Right atrium auricular region (tissue), 2 donors: ENCODE results near the gene KRT36. TPM values are rescaled to one million over a fixed set of nuclear protein-coding genes. Genes with fewer than 3 reads are reported as not detected.

Experiments used
- DNase-seq: peaks from one replicate; pipeline ENCODE4 v3.0.0-alpha.2; 2019; ENCODE audit warnings: low spot score
- H3K27ac ChIP-seq, 2 donors: fragments of 200-600 bp; sonication (generic); 1 replicate in 1 of 2; 2 replicates in 1 of 2; pipeline ENCODE4 v1.5.1; 2016 to 2019
- H3K27me3 ChIP-seq, 2 donors: fragments of 200-600 bp; sonication (generic); one replicate each; pipeline versions ENCODE4 v1.5.1 to v1.6.0; 2017 to 2019
- H3K36me3 ChIP-seq: fragments of 200-600 bp; sonication (generic); one replicate; pipeline ENCODE4 v1.5.1; 2016
- H3K4me1 ChIP-seq, 2 donors: fragments of 200-600 bp; sonication (generic); one replicate each; pipeline versions ENCODE4 v1.5.1 to v1.6.0; 2017 to 2019
- H3K4me3 ChIP-seq, 2 donors: fragments of 200-600 bp; sonication (generic); 1 replicate in 1 of 2; 2 replicates in 1 of 2; pipeline ENCODE4 v1.5.1; 2017 to 2019; ENCODE audit warnings: mild to moderate bottlenecking in 1 of 2, moderate library complexity in 1 of 2
- H3K9me3 ChIP-seq, 2 donors: fragments of 200-600 bp; sonication (generic); one replicate each; pipeline ENCODE4 v1.5.1; 2019
- total RNA-seq, 2 donors: library from RNA; depleted of rRNA; stranded (reverse); fragments of >200 nt; gene quantifications; one replicate each; pipeline ENCODE4 v1.1.0, GENCODE V29; 2016
- TF ChIP-seq, protein P1 (sequence below), 2 donors: fragments of 200-600 bp; sonication (generic); IDR thresholded peaks; one replicate each; pipeline ENCODE4 v1.5.1; 2019; ENCODE audit warnings: antibody characterized with exemption in 2 of 2

KRT36 gene
- total RNA-seq, 2 donors from 2014 or later, result not detected

DNA sequence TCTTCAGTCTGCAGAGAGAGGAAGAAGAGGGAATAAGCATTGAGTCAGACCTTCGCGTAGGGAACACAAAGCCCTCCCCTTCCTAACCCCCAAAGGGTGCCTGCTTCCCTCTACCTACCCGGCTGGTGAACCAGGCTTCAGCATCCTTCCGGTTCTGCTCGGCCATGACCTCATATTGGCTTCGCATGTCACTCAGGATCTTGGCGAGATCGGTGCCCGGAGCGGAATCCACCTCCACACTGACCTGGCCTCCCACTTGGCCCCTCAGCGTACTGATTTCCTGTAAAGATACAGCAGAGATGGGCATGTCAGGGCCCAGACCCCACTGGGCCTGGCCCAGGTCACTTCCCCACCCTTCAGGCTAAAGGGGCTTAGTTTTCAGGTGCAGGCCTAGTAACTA lies 34.6 kb upstream of the KRT36 start:
- no peak for DNase-seq
- H3K27me3 ChIP-seq, result peaks cover 13 to 17% of the 10 kb centered on the region in 2 donors

DNA sequence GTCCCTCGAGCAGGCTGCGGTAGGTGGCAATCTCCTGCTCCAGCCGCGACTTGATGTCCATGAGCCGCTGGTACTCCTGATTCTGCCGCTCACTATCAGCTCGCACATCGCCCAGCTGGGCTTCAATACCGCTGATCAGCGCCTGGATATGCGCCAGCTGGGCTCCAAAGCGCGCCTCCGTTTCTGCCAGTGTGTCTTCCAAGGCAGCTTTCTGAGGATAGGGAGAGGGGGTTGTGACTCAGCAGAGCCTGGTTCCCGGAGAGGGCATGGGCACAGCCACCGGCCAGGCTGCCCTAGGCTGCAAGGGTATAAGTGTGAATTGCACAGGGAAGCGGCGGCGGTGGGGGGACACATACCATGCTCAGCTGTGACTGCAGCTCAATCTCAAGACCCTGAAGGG lies 34.1 kb upstream of the KRT36 start:
- TF ChIP-seq, protein P1, sequence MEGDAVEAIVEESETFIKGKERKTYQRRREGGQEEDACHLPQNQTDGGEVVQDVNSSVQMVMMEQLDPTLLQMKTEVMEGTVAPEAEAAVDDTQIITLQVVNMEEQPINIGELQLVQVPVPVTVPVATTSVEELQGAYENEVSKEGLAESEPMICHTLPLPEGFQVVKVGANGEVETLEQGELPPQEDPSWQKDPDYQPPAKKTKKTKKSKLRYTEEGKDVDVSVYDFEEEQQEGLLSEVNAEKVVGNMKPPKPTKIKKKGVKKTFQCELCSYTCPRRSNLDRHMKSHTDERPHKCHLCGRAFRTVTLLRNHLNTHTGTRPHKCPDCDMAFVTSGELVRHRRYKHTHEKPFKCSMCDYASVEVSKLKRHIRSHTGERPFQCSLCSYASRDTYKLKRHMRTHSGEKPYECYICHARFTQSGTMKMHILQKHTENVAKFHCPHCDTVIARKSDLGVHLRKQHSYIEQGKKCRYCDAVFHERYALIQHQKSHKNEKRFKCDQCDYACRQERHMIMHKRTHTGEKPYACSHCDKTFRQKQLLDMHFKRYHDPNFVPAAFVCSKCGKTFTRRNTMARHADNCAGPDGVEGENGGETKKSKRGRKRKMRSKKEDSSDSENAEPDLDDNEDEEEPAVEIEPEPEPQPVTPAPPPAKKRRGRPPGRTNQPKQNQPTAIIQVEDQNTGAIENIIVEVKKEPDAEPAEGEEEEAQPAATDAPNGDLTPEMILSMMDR (IDR thresholded peaks at IDR 0.05), result no peak
- H3K4me3 ChIP-seq, result no peak overlapping the region
- no peaks in the 10 kb centered on the region for H3K36me3 ChIP-seq
- H3K4me1 ChIP-seq, result peaks cover 0 to 15% of the 10 kb centered on the region in 2 donors
- H3K9me3 ChIP-seq, result no peaks in the 10 kb centered on the region
- H3K27ac ChIP-seq, result no peak overlapping the region
- no peak for DNase-seq
- H3K27me3 ChIP-seq, result peaks cover 13 to 17% of the 10 kb centered on the region in 2 donors

More for the DNA sequence above, 34.6 kb upstream of the KRT36 start:
- Histone ChIP-seq H3K4me3 (no peak overlapping the region), H3K4me1 (peaks cover 0 to 15% of the 10 kb centered on the region in 2 donors), H3K9me3 (no peaks in the 10 kb centered on the region), H3K36me3 (no peaks in the 10 kb centered on the region), H3K27ac (no peak overlapping the region)
- TF ChIP-seq, protein P1 (IDR thresholded peaks at IDR 0.05), result no peak

DNA sequence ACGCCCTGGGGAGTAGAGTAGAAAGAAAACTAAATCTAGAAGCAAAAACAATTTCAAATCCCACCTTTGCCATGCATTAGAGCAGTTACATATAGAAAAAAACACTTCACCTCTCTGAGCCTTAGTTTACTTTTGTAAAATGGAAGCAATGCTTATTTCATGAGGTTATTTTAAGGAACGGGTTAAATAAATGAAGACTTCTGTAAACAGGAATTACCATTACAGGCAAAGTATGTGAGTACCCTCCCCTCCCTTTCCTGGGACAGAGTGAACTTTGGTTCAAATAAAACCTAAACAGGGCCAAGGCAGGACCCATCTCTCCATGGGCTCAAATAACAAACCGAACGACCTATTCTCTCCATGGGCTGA lies 33.5 kb upstream of the KRT36 start:
- H3K27me3 ChIP-seq, result peaks cover 10 to 16% of the 10 kb centered on the region in 2 donors
- no peaks in the 10 kb centered on the region for H3K36me3 ChIP-seq
- TF ChIP-seq, protein P1 (IDR thresholded peaks at IDR 0.05), result no peak

DNA sequence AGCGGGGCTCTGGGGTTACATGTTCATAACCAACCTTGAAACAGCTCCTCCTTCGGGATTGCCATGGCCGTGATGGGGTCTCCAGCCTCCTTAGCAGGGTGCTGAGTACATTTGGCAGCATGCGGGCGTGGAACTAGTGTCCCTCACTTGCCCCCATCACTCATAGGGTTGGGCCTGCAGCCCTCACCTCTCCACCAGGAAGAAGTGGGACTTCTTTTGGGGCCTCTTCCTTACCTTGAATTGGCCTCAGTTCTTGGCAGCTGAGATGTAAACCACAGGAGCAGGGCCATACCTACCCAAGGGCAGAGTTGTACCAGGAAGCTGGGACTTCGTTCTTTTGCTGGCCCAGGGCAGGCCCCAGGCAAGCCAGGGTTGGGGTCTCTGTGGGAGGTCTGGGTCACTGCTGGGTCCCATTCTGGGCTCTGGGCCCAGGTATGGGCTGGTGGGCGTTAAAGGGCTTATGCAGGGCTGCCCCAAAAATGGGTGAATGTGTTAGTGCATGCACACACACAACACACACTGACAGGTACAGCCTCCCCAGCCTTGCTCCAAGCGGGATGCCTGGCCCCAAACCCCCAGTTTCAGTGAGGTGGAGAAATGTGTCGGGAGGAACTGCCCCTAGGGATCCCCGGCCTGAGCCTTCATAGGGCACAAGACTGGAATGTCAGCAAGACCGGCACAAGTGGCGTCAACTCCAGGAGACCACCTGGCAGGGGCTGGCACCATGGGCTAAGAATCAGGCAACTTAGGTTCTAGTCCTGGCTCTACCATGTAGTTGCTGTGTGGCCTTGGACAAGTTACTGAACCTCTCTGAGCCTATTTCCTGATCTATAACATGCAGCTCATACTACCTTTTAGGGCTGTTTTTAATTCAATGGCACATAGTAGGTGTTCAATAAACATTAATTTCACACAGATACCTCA lies 32.9 kb upstream of the KRT36 start:
- Histone ChIP-seq H3K36me3 (no peaks in the 10 kb centered on the region), H3K4me1 (peaks cover 0 to 5% of the 10 kb centered on the region in 2 donors), H3K27ac (no peak overlapping the region), H3K27me3 (peaks cover 4 to 10% of the 10 kb centered on the region in 2 donors), H3K4me3 (no peak overlapping the region), H3K9me3 (no peaks in the 10 kb centered on the region)
- DNase-seq, result no peak
- TF ChIP-seq, protein P1 (IDR thresholded peaks at IDR 0.05), result no peak

More for the DNA sequence above, 33.5 kb upstream of the KRT36 start:
- H3K4me3 ChIP-seq, result no peak overlapping the region
- no peak overlapping the region for H3K27ac ChIP-seq
- DNase-seq, result no peak
- H3K4me1 ChIP-seq, result peaks cover 0 to 12% of the 10 kb centered on the region in 2 donors
- H3K9me3 ChIP-seq, result no peaks in the 10 kb centered on the region

DNA sequence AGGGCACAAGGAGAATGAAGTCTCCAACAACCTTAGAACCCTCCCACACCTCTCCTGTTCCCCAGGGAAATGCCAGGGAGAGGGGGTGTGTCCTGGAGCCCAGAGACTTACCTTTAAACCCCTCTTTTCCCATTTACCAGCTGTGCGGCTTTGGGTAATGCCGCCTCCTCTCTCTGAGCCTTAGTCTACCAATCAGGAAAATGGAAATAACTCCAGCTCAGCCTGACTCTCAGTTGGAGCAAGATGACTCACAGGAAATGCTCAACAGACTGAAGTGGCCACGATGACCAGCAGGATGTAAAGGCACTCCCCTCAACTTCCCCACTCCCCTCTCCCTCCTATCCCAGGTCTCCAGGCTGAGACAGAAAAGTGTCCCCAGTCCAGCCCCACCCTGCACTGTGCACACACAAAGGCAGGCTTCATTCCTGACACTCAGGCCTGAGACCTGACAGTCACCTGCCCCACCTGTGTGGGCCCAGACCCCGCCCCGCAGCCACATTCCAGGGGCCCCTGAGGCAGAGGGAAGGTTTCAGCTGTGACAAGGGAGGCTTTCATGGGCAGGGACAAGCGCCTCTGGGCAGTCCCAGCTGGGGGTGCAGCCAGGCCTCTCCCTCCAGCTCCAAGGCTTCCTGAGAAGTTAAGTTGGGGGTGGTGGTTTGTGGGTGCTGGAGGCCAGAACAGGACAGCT lies 32.0 kb upstream of the KRT36 start:
- TF ChIP-seq, protein P1 (IDR thresholded peaks at IDR 0.05), result no peak
- H3K4me1 ChIP-seq, result no peaks in the 10 kb centered on the region
- H3K27me3 ChIP-seq, result peaks cover 0 to 1% of the 10 kb centered on the region in 2 donors
- H3K27ac ChIP-seq, result no peak overlapping the region
- DNase-seq, result no peak
- no peak overlapping the region for H3K4me3 ChIP-seq
- no peaks in the 10 kb centered on the region for H3K36me3 ChIP-seq
- no peaks in the 10 kb centered on the region for H3K9me3 ChIP-seq
